DMS 273 treated with DMSO at 0.1 percent for 48 hours (cell line): ENCODE measurements around the gene LRRC38.
A peak's percentile ranks its signal among the peaks of the same experiment; 100 is the strongest.
"Not testable (repeated sequence)": the region's sequence is repeated elsewhere in the genome, so short reads cannot be mapped to it uniquely, and the experiment has no call there.

Source experiments
- DNase-seq: peaks from one replicate; lab custom pipeline; 2025; lab: John Stamatoyannopoulos, UW

Gene LRRC38

GRCh38 chr1:13461977-13462376, 51.8 kb downstream of the LRRC38 start:
- DNase-seq: no peak

DNA sequence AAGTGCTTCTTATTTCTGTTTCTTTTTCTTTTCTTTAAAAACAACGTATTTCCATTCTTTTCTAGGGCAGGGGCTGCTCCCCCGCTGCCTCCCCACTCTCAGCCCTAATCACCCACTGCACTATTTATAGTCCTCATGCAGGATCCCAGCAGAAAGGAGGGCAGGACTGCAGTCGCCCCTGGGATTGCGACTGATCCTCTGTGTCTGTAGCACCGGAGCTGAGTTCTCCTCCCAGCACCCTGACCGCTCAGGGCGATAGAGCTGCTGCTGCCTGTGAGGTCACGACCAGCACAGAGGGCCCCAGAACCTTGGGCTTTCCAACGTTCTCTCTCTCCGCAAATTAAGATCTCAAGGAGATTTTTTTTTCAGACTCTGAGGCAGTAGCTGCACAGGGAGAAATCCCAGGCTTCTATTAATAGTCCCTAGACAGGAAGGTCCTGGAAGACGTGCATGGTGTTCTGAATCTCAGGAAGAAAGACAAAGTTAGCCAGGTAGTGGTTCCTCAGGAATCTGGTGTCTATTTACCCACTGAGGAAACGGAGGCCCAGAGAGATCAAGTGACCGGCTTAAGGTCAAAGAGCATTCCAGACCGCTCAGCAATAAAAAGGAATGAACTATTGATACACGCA, 56.8 kb downstream of the LRRC38 start:
- no peak for DNase-seq

- DNase-seq: peak; percentile 48
Observed at GRCh38 chr1:13451399-13451965, 62.3 kb downstream of the LRRC38 start.

DNA sequence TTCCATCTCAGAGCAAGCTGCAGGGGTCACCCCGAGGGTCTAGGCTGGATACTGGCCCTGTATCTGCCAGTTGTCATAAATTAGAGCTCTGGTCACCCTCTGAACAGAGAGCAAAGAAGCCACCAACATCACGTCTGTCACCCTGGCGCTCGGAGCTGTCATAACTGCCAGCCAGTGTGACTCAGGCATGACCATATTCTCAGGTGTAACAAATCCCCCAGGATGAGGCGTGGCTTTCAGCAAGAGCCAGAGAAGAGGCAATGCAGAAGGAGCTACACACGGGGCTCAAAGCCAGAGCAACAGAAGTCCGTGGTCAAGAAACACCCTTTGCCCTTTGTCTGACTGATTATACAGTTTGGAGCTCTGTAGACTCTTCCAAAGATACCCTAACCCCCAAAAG, 63.6 kb downstream of the LRRC38 start:
- DNase-seq: no peak

DNA sequence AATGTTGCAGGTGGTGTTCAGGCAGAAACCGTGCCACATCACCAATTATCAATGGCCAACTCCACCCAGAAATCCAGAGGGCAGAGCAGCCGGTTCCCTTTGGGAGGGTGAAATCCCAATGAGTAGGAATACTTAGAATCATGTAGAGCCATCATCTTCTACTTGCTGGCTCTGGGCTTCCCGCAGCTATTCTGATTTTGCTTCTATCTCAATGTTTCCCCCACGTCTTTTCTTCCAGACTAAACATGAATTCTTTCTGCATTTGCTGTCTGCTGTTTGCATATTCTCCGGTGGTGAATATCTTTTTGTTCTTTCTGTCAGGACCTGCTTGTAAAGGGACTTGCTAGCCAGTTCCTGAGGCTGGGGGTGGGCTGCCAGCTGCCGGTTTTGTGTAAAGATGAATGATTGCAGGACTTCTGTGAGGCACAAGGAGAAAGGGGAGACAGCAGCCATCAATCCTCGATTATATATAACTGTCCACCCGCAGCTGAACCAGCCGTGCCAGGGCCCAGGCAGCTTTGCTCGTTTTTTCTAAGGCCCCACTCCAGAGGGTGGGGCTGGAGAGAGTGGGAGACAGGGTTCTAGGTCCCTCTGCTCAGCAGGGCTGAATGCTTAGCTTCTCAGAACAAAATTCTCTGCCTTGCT, 70.3 kb downstream of the LRRC38 start:
- DNase-seq: no peak

- DNase-seq: not testable (repeated sequence)
Observed at GRCh38 chr1:13439104-13439783, 74.6 kb downstream of the LRRC38 start.

GRCh38 chr1:13435458-13435857, 78.3 kb downstream of the LRRC38 start:
- no peak for DNase-seq

DNA sequence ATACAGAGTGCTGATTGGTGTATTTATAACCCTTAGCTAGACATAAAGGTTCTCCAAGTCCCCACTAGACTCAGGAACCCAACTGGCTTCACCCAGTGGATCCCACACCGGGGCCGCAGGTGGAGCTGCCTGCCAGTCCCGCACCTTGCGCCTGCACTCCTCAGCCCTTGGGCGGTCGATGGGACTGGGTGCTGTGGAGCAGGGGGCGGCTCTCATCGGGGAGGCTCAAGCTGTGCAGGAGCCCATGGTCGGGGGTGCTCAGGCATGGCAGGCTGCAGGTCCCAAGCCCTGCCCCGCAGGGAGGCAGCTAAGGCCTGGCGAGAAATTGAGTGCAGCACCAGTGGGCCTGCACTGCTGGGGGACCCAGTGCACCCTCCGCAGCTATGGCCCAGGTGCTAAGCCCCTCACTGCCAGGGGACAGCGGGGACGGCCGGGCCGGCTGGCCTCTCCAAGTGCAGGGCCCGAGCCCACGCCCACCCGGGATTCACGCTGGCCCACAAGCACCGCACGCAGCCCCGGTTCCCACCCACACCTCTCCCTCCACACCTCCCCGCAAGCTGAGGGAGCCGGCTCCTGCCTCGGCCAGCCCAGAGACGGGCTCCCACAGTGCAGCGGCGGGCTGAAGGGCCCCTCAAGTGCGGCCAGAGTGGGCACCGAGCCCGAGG, 80.0 kb downstream of the LRRC38 start:
- DNase-seq: not testable (repeated sequence)

GRCh38 chr1:13432251-13432650, 81.6 kb downstream of the LRRC38 start:
- DNase-seq: no peak

DNA sequence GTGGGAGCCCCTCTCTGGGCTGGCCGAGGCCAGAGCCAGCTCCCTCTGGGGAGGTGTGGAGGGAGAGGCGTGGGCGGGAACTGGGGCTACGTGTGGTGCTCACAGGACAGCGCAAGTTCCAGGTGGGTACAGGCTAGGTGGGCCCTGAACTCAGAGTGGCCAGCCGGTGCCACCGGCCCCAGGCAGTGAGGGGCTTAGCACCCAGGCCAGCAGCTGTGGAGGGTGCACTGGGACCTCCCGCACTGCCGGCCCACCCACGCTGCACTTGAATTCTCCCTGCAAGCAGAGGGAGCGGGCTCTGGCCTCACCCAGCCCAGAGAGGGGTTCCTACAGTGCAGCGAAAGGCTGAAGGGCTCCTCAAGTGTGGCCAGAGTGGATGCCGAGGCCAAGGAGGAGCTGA, 83.3 kb downstream of the LRRC38 start:
- no peak for DNase-seq
